Epithelial cell of esophagus (primary cell): ENCODE results near the gene SP140.
"Not testable (repeated sequence)": the region's sequence is repeated elsewhere in the genome, so short reads cannot be mapped to it uniquely, and the experiment has no call there.

Source experiments
- DNase-seq: peaks from one replicate; pipeline ENCODE4 v3.0.0; 2010; ENCODE audit warnings: low read depth
- H3K4me3 ChIP-seq: 2 replicates; pipeline ENCODE4 v1.5.1; 2011; ENCODE audit warnings: mild to moderate bottlenecking, low read length, control low read depth
- TF ChIP-seq, protein P1 (sequence below): IDR thresholded peaks from 2 replicates; pipeline ENCODE4 v1.5.1; 2011; ENCODE audit warnings: low read depth, mild to moderate bottlenecking, low read length, control low read depth, inconsistent platforms; ENCODE audit not compliant: insufficient read depth; ENCODE audit errors: missing control alignments

SP140 gene

DNA sequence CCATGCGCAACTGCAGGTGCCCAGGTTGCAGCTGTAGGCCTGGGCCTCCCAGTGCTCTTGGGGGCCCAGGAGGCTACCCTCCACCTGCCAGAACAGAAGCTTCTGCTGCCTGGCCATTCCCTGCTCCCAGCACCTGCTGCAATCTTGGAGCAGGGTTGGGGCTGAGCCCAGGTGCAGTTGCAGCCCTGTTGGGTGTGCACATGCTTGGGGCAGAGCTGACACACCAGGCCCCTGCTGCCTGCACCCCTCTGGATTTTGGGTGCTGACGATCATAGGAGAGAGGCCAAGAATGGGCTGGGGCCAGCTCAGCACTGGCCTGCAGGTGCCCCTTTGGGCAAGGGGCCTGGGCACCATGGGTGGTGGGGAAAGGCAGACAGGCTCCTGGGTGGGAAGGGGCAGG lies 80.9 kb downstream of the SP140 start:
- no peak overlapping the region for H3K4me3 ChIP-seq
- TF ChIP-seq, protein P1, sequence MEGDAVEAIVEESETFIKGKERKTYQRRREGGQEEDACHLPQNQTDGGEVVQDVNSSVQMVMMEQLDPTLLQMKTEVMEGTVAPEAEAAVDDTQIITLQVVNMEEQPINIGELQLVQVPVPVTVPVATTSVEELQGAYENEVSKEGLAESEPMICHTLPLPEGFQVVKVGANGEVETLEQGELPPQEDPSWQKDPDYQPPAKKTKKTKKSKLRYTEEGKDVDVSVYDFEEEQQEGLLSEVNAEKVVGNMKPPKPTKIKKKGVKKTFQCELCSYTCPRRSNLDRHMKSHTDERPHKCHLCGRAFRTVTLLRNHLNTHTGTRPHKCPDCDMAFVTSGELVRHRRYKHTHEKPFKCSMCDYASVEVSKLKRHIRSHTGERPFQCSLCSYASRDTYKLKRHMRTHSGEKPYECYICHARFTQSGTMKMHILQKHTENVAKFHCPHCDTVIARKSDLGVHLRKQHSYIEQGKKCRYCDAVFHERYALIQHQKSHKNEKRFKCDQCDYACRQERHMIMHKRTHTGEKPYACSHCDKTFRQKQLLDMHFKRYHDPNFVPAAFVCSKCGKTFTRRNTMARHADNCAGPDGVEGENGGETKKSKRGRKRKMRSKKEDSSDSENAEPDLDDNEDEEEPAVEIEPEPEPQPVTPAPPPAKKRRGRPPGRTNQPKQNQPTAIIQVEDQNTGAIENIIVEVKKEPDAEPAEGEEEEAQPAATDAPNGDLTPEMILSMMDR: no peak
- DNase-seq: no peak

DNA sequence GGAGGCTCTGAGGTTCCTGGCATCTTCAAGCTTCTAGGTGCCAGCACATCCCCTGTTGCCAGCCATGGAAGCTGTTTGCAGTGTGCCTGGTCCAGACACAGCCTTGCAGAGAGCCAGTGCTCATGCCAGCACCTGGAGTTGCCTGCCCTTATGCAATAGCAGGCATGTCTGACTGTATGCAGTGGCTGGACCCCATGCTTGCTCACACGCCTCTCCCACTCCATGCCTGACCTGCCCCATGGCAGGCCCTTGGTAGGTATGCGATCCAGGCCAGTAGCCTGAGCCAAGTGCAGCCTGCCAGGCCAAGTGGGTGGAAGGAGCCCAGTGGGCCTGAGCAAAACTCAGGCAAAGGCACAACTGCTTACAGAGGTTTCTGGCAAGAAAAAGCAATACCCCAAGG lies 81.9 kb downstream of the SP140 start:
- TF ChIP-seq, protein P1: no peak
- DNase-seq: no peak
- H3K4me3 ChIP-seq: no peak overlapping the region

DNA sequence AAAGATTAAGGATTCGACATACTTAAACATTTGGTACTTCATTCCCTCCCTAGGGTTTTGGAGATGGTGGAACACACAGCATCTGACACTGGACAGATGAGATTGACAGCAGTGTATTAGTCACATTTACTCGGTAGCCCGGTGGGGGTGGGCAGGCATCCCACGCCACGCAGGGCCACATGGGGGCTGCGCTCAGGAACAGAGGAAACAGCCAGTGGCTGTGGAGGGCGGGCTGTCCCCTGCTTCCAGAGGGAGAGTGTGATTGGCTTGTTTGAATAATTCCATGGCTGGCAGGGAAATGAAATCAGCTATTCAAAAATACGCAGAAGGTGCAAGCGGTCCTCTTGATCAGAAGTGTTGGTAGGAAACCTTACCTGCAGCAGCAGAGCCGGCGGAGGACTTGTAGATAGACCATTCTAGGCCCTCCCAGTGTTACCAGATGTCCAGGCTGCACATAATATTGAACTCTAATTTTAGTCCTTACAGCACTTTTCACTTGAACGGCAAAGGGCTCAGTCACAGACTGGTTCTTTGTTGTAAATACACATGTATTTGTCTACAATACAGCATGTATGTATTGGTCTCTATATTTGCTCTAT lies 83.0 kb downstream of the SP140 start:
- H3K4me3 ChIP-seq: no peak overlapping the region
- TF ChIP-seq, protein P1: no peak
- DNase-seq: no peak

DNA sequence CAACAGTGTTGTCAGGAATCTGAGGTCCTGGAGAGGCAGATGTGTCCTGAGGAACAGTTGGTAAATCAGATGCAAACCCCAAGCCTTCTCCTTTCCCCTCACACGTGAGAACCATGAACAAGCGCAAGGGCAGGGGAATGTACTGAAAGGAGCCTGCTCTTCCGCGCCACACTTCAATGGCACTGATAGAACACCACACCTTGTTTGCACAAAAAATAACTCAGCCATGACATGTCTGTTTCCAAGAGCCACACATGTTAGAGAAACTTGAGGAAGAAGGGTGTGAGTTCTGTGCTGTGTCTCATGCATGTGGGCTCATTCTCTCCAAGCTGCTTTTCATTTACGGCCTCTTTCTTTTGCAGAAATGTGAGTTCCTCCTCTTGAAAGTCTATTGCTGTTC lies 85.3 kb downstream of the SP140 start:
- not testable (repeated sequence) for DNase-seq, H3K4me3 ChIP-seq

DNA sequence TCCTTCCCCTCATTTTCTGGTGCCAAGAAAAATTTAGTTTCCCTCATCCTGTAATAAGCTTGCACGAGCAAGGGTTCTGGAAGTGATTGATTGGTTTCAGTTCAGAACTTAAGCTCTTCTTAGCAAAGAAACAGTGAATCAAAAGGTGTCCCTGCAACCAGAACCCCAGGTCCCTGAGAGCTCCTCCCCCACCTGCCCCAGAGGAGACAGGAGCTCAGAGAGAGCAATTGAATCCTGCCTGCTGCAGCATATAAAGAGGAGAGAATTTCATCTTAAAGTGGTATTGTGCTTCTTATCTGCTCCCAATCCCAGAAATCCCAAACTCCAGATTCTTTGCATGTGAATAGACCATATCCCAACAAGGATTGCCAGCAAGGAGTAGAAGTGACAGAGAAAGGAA lies 86.1 kb downstream of the SP140 start:
- H3K4me3 ChIP-seq, DNase-seq: not testable (repeated sequence)

DNA sequence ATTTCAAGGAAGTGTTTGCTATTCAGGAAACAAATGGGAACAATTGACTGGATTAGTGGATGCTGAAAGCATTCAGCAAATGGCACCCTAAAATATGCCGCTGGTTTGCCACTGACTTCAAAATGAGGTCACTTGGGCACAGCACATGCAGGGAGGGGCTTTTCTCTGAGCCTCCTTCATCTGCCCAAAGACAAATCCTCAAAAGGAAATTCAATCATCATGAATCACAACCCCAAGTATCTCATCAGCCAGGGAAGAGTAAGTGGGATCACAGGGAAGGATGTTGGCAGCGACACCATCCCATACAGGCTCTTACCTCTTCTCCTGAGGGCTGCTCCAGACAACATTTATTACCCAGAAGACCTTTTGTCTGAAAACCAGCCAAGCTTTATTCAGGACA lies 87.1 kb downstream of the SP140 start:
- TF ChIP-seq, protein P1: no peak
- DNase-seq: peak; percentile 56
- H3K4me3 ChIP-seq: no peak overlapping the region

DNA sequence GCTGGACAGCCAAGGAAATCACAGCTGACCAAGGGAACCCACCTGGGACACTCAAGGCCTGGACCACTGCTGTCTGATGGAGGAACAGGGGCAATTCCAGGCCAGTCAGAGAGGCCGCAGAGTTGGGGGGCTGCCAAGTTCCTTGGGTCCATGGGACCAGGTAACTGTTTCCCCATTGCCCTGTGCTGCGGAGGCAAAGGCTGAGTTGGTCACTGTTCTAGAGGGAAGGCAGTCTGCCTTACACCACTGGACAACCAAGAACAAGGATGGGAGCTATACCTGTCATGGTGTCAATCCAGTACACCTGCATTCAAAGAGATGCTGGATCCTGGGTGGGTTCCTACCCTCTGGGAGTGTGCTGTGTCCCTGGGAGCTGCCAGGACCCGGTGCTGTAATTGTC lies 91.8 kb downstream of the SP140 start:
- H3K4me3 ChIP-seq: no peak overlapping the region
- TF ChIP-seq, protein P1: no peak
- DNase-seq: no peak

DNA sequence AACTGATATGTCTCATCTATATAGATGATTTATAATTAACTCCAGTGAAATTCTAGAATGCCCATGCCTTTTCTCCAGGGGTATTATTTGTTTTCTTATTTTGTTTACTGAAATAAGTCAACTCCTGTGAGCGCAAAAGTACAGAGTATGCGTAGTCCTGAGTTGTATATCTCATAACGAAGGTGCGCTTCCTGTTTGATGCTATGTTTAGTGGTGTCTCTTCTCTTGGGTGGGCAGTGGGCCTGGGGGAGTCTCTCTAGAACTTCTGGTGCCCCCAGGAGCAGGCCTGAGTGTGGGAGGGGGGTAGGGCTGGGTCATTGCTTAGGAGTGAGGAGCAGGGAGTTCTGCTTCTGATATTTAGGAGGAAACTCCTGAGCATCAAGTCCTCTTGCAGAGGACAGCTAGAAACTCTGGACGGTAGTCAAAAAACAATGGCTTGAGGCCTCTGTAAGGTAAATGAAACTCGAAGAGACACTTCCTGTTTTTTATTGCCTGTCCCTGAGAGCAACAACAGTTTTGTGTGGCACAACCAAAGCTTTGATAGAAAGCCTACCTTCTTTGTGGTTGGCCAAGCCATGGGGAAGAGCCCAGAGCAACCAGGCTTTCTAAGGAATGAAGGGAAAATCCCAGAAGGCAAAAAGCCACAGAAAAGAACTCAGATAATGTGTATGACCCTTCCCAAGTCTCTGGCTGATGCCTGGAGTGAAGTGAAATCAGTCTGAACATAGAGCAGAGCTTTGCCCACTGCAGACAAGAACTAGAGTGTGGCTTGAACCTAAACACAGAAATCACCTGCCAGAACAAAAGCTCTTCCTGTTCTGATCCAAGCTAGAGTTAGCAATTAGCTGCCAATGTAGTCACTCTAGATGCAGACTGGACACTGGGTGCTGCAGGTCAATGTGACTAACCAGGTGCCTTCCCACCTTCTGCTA lies 92.9 kb downstream of the SP140 start:
- TF ChIP-seq, protein P1: no peak
- no peak overlapping the region for H3K4me3 ChIP-seq
- no peak for DNase-seq
